Measurements from ENCODE around the gene CLTB. TPM values are rescaled to one million over a fixed set of nuclear protein-coding genes. Genes with fewer than 3 reads are reported as not detected.

CLTB gene
- total RNA-seq, 1 donor from 2014 or later, result 84.0 TPM

- intact Hi-C loops (cut with micrococcal nuclease), result loop anchor here (10.0 kb wide), 1 partner anchor 1172 kb away; the partner anchor contains the start of gene FAM193B
- H3K36me3 Mint-ChIP-seq (ENCODE audit: low read depth), result peaks cover 48% of the 10 kb centered on the region
- no peak overlapping the region for H3K4me3 Mint-ChIP-seq
- H3K4me1 Mint-ChIP-seq (ENCODE audit: low read depth), result peaks cover 22% of the 10 kb centered on the region
- H3K9me3 Mint-ChIP-seq, result no peaks in the 10 kb centered on the region
- no peaks in the 10 kb centered on the region for H3K27me3 Mint-ChIP-seq (ENCODE audit: insufficient read depth)
- H3K27ac Mint-ChIP-seq, result no peak overlapping the region
- DNase-seq (ENCODE audit: low spot score), result no peak
Measured at GRCh38 chr5:176382721-176383120, 33.6 kb downstream of the CLTB start.

DNA sequence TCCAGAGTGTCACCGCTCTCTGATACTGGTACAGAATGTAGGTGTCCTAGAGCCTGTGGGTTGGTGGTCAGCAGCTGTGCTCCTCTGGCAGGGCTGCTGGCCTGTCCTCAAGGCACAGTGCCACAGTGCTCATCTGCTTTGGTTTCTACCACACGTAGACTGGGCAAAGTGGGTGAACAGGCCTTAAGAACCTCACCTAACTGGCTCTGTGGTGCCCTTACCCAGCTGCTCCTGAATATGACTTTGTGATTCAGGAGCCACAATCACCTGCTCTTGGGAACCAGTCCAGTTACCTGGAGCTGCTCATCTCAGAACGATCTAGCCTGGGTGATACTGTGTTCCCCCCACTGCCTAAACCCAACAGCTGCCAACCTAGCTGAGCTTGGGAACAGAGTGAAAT lies 34.4 kb downstream of the CLTB start:
- H3K36me3 Mint-ChIP-seq (ENCODE audit: low read depth), result peaks cover 41% of the 10 kb centered on the region
- no peak overlapping the region for H3K4me3 Mint-ChIP-seq

DNA sequence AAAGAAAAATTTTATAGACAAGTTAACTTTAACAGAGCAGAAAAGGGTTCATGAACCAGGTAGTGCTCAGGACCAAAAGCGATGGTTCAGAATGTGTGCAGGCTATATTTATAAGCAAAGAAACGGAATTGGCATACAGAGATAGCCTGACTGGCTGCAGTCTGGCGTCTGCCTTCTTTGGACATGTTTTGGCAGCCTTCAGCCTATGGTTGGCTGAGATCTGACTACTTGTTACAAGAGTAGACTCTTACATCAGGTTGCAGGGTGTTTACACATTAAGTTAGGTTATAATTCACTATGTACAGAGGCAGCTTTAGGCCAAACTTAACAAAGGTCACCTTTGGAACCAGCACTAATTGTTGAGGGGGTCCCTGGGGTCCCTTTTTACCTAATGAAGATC lies 34.9 kb downstream of the CLTB start:
- Mint-ChIP-seq H3K36me3 (ENCODE audit: low read depth) (peaks cover 35% of the 10 kb centered on the region), H3K4me1 (ENCODE audit: low read depth) (peaks cover 9% of the 10 kb centered on the region)

More for the DNA sequence above, 34.4 kb downstream of the CLTB start:
- intact Hi-C loops (cut with micrococcal nuclease), result loop anchor here (10.0 kb wide), 1 partner anchor 1173 kb away; the partner anchor contains the start of gene FAM193B
- Mint-ChIP-seq H3K27ac (no peak overlapping the region), H3K4me1 (ENCODE audit: low read depth) (peaks cover 15% of the 10 kb centered on the region), H3K27me3 (ENCODE audit: insufficient read depth) (no peaks in the 10 kb centered on the region), H3K9me3 (no peaks in the 10 kb centered on the region)
- no peak for DNase-seq (ENCODE audit: low spot score)

GRCh38 chr5:176379881-176380280 lies 36.5 kb downstream of the CLTB start:
- Mint-ChIP-seq H3K36me3 (ENCODE audit: low read depth) (peaks cover 22% of the 10 kb centered on the region), H3K27ac (no peak overlapping the region), H3K4me3 (no peak overlapping the region), H3K27me3 (ENCODE audit: insufficient read depth) (no peaks in the 10 kb centered on the region), H3K4me1 (ENCODE audit: low read depth) (no peaks in the 10 kb centered on the region), H3K9me3 (no peaks in the 10 kb centered on the region)
- DNase-seq (ENCODE audit: low spot score), result no peak
- intact Hi-C loops (cut with micrococcal nuclease), result loop anchor here (10.0 kb wide), 1 partner anchor 1175 kb away; the partner anchor contains the start of gene FAM193B

More for the DNA sequence above, 34.9 kb downstream of the CLTB start:
- H3K27me3 Mint-ChIP-seq (ENCODE audit: insufficient read depth), result no peaks in the 10 kb centered on the region
- H3K9me3 Mint-ChIP-seq, result no peaks in the 10 kb centered on the region
- no peak for DNase-seq (ENCODE audit: low spot score)
- intact Hi-C loops (cut with micrococcal nuclease), result loop anchor here (10.0 kb wide), 1 partner anchor 1173 kb away; the partner anchor contains the start of gene FAM193B
- no peak overlapping the region for H3K4me3 Mint-ChIP-seq
- H3K27ac Mint-ChIP-seq, result no peak overlapping the region

- no peak overlapping the region for H3K27ac Mint-ChIP-seq
- DNase-seq (ENCODE audit: low spot score), result no peak
- intact Hi-C loops (cut with micrococcal nuclease), result no loop called here
- H3K9me3 Mint-ChIP-seq, result no peaks in the 10 kb centered on the region
- H3K4me3 Mint-ChIP-seq, result no peak overlapping the region
- H3K27me3 Mint-ChIP-seq (ENCODE audit: insufficient read depth), result no peaks in the 10 kb centered on the region
- H3K4me1 Mint-ChIP-seq (ENCODE audit: low read depth), result no peaks in the 10 kb centered on the region
- H3K36me3 Mint-ChIP-seq (ENCODE audit: low read depth), result peaks cover 13% of the 10 kb centered on the region
Measured at GRCh38 chr5:176373100-176373818, 43.1 kb downstream of the CLTB start.

- H3K4me1 Mint-ChIP-seq (ENCODE audit: low read depth), result peaks cover 5% of the 10 kb centered on the region
- H3K9me3 Mint-ChIP-seq, result no peaks in the 10 kb centered on the region
- H3K27ac Mint-ChIP-seq, result no peak overlapping the region
- intact Hi-C loops (cut with micrococcal nuclease), result no loop called here
- DNase-seq (ENCODE audit: low spot score), result no peak
- H3K4me3 Mint-ChIP-seq, result no peak overlapping the region
- H3K36me3 Mint-ChIP-seq (ENCODE audit: low read depth), result peaks cover 25% of the 10 kb centered on the region
- H3K27me3 Mint-ChIP-seq (ENCODE audit: insufficient read depth), result no peaks in the 10 kb centered on the region
Measured at GRCh38 chr5:176371621-176372539, 44.5 kb downstream of the CLTB start.

GRCh38 chr5:176369934-176370711 lies 46.2 kb downstream of the CLTB start:
- Mint-ChIP-seq H3K27me3 (ENCODE audit: insufficient read depth) (no peaks in the 10 kb centered on the region), H3K4me3 (no peak overlapping the region), H3K9me3 (no peaks in the 10 kb centered on the region), H3K4me1 (ENCODE audit: low read depth) (peaks cover 5% of the 10 kb centered on the region), H3K27ac (no peak overlapping the region), H3K36me3 (ENCODE audit: low read depth) (peaks cover 25% of the 10 kb centered on the region)
- no peak for DNase-seq (ENCODE audit: low spot score)
- intact Hi-C loops (cut with micrococcal nuclease), result loop anchor here (10.0 kb wide), 2 partner anchors 895 to 1145 kb away; partner anchors contain the start of genes DDX41 and SFXN1

- Mint-ChIP-seq H3K9me3 (no peaks in the 10 kb centered on the region), H3K4me1 (ENCODE audit: low read depth) (peaks cover 10% of the 10 kb centered on the region), H3K27me3 (ENCODE audit: insufficient read depth) (no peaks in the 10 kb centered on the region), H3K4me3 (no peak overlapping the region), H3K36me3 (ENCODE audit: low read depth) (peaks cover 22% of the 10 kb centered on the region), H3K27ac (no peak overlapping the region)
- intact Hi-C loops (cut with micrococcal nuclease), result loop anchor here (10.0 kb wide), 2 partner anchors 894 to 1146 kb away; partner anchors contain the start of genes DDX41 and SFXN1
- DNase-seq (ENCODE audit: low spot score), result no peak
Measured at GRCh38 chr5:176368726-176369125, 47.6 kb downstream of the CLTB start.

GRCh38 chr5:176366232-176366894 lies 50.0 kb downstream of the CLTB start:
- no peaks in the 10 kb centered on the region for H3K27me3 Mint-ChIP-seq (ENCODE audit: insufficient read depth)
- H3K27ac Mint-ChIP-seq, result peak overlapping the region; percentile 70
- H3K4me1 Mint-ChIP-seq (ENCODE audit: low read depth), result peaks cover 23% of the 10 kb centered on the region
- intact Hi-C loops (cut with micrococcal nuclease), result loop anchor here (10.0 kb wide), 2 partner anchors 892 to 1148 kb away; partner anchors contain the start of genes DDX41 and SFXN1
- DNase-seq (ENCODE audit: low spot score), result no peak
- no peaks in the 10 kb centered on the region for H3K9me3 Mint-ChIP-seq
- peak overlapping the region; percentile 83 for H3K4me3 Mint-ChIP-seq
- peaks cover 22% of the 10 kb centered on the region for H3K36me3 Mint-ChIP-seq (ENCODE audit: low read depth)

- peak; percentile 50 for DNase-seq (ENCODE audit: low spot score)
- Mint-ChIP-seq H3K27me3 (ENCODE audit: insufficient read depth) (no peaks in the 10 kb centered on the region), H3K9me3 (no peaks in the 10 kb centered on the region), H3K4me1 (ENCODE audit: low read depth) (peaks cover 23% of the 10 kb centered on the region), H3K27ac (peak within 1 kb of the TSS; percentile 18), H3K4me3 (peak within 1 kb of the TSS; percentile 83), H3K36me3 (ENCODE audit: low read depth) (peaks cover 21% of the 10 kb centered on the region)
- intact Hi-C loops (cut with micrococcal nuclease), result loop anchor here (1.0 to 10.0 kb wide), 4 partner anchors 23 to 1149 kb away; partner anchors contain the start of genes DDX41, HIGD2A, NOP16 and RNF44
Measured at GRCh38 chr5:176365351-176366231, 50.7 kb downstream of the CLTB start, which contains the start of gene ARL10. TSS of gene ARL10 (plus strand) at chr5:176365487. CDS start at chr5:176365564, 77 bp downstream.
